H9 (cell line): ENCODE data around the gene SCLY. TPM values are rescaled to one million over a fixed set of nuclear protein-coding genes. Genes with fewer than 3 reads are reported as not detected.

Experiments
- DNase-seq: peaks from one replicate; pipeline ENCODE4 v3.0.0-alpha.2; 2017
- H2AFZ ChIP-seq: one replicate; pipeline ENCODE4 v1.6.1; 2013; ENCODE audit warnings: mild to moderate bottlenecking, low read length, control low read depth, moderate library complexity
- H2AK5ac ChIP-seq: 2 replicates; pipeline ENCODE4 v1.6.1; 2013; ENCODE audit warnings: low read length, control low read depth, mixed read lengths; ENCODE audit not compliant: insufficient read length
- H2BK120ac ChIP-seq: one replicate; pipeline ENCODE4 v1.6.1; 2013; ENCODE audit warnings: low read depth, mild to moderate bottlenecking, low read length, control low read depth, inconsistent platforms; ENCODE audit not compliant: poor library complexity, severe bottlenecking
- H2BK12ac ChIP-seq: 2 replicates; pipeline ENCODE4 v1.6.1; 2013; ENCODE audit warnings: low read length, control low read depth, mixed read lengths, low read depth; ENCODE audit not compliant: insufficient read length
- H2BK15ac ChIP-seq: 2 replicates; pipeline ENCODE4 v1.6.1; 2013; ENCODE audit warnings: low read depth, low read length, control low read depth
- H2BK20ac ChIP-seq: one replicate; pipeline ENCODE4 v1.6.1; 2013; ENCODE audit warnings: low read depth, mild to moderate bottlenecking, low read length, control low read depth, inconsistent platforms; ENCODE audit not compliant: poor library complexity, severe bottlenecking
- H2BK5ac ChIP-seq: 2 replicates; pipeline ENCODE4 v1.6.1; 2013; ENCODE audit warnings: low read length, control low read depth, mixed read lengths; ENCODE audit not compliant: insufficient read length
- H3K14ac ChIP-seq: 2 replicates; pipeline ENCODE4 v1.6.1; 2013; ENCODE audit warnings: low read length, control low read depth; ENCODE audit not compliant: insufficient read depth
- H3K18ac ChIP-seq: 2 replicates; pipeline ENCODE4 v1.6.1; 2013; ENCODE audit warnings: low read depth, mild to moderate bottlenecking, mixed read lengths, low read length, control low read depth; ENCODE audit not compliant: insufficient read length
- H3K23ac ChIP-seq: 2 replicates; pipeline ENCODE4 v1.6.1; 2013; ENCODE audit warnings: low read length, control low read depth, mixed read lengths, low read depth; ENCODE audit not compliant: insufficient read length
- H3K23me2 ChIP-seq: 2 replicates; pipeline ENCODE4 v1.6.1; 2013; ENCODE audit warnings: low read depth, mild to moderate bottlenecking, mixed read lengths, low read length, control low read depth; ENCODE audit not compliant: insufficient read length, poor library complexity, severe bottlenecking
- H3K27ac ChIP-seq: 2 replicates; pipeline ENCODE4 v1.5.1; 2013; ENCODE audit warnings: low read length, control low read depth, mixed read lengths, low read depth; ENCODE audit not compliant: insufficient read length
- H3K27me3 ChIP-seq: 2 replicates; pipeline ENCODE4 v1.6.1; 2013; ENCODE audit warnings: low read length, control low read depth, inconsistent platforms; ENCODE audit not compliant: insufficient read depth
- H3K4ac ChIP-seq: 2 replicates; pipeline ENCODE4 v1.6.1; 2013; ENCODE audit warnings: low read depth, mild to moderate bottlenecking, control low read depth, inconsistent platforms, low read length, moderate library complexity
- H3K4me1 ChIP-seq: 2 replicates; pipeline ENCODE4 v1.6.1; 2013; ENCODE audit warnings: low read length, control low read depth, inconsistent platforms; ENCODE audit not compliant: insufficient read depth
- H3K4me2 ChIP-seq: 2 replicates; pipeline ENCODE4 v1.6.1; 2013; ENCODE audit warnings: low read length, control low read depth, mixed read lengths; ENCODE audit not compliant: insufficient read length, insufficient read depth
- H3K56ac ChIP-seq: 2 replicates; pipeline ENCODE4 v1.6.1; 2013; ENCODE audit warnings: low read depth, mild to moderate bottlenecking, mixed read lengths, low read length, control low read depth; ENCODE audit not compliant: insufficient read length
- H3K79me1 ChIP-seq: 2 replicates; pipeline ENCODE4 v1.6.1; 2013; ENCODE audit warnings: low read depth, mild to moderate bottlenecking, moderate library complexity, low read length, control low read depth, inconsistent platforms; ENCODE audit not compliant: insufficient read depth, poor library complexity, severe bottlenecking
- H3K79me2 ChIP-seq: 2 replicates; pipeline ENCODE4 v1.6.1; 2013; ENCODE audit warnings: low read length, control low read depth, inconsistent platforms; ENCODE audit not compliant: insufficient read depth
- H3K9ac ChIP-seq: 2 replicates; pipeline ENCODE4 v1.6.1; 2013; ENCODE audit warnings: low read length, control low read depth, mixed read lengths; ENCODE audit not compliant: insufficient read length; ENCODE audit errors: extremely low read depth
- H3K9me3 ChIP-seq: one replicate; pipeline ENCODE4 v1.6.1; 2013; ENCODE audit warnings: low read depth, low read length, inconsistent platforms; ENCODE audit not compliant: control insufficient read depth
- H3T11ph ChIP-seq: one replicate; pipeline ENCODE4 v1.6.1; 2013; ENCODE audit warnings: mild to moderate bottlenecking, low read length, control low read depth, inconsistent platforms
- H4K20me1 ChIP-seq: one replicate; pipeline ENCODE4 v1.6.1; 2013; ENCODE audit not compliant: control insufficient read depth, insufficient read length, insufficient read depth
- H4K5ac ChIP-seq: 2 replicates; pipeline ENCODE4 v1.6.1; 2013; ENCODE audit warnings: low read depth, mild to moderate bottlenecking, mixed read lengths, low read length, control low read depth; ENCODE audit not compliant: insufficient read length
- H4K8ac ChIP-seq: replicated peaks from 2 replicates; pipeline ENCODE4 v1.6.1; 2013; ENCODE audit warnings: low read length, control low read depth, mixed read lengths, low read depth; ENCODE audit not compliant: insufficient read length
- H4K91ac ChIP-seq: 2 replicates; pipeline ENCODE4 v1.6.1; 2013; ENCODE audit warnings: low read depth, mild to moderate bottlenecking, moderate library complexity, mixed read lengths, low read length, control low read depth; ENCODE audit not compliant: insufficient read length
- H3K27ac Mint-ChIP-seq, 3 experiments: 2 replicates in 2 of 3; 3 replicates in 1 of 3; pipeline ENCODE4 v1.8.0; 2020 to 2021; ENCODE audit warnings: mixed read lengths in 3 of 3, mild to moderate bottlenecking in 1 of 3, moderate library complexity in 1 of 3
- H3K27me3 Mint-ChIP-seq: 2 replicates; pipeline ENCODE4 v1.8.0; 2021; ENCODE audit warnings: low read depth, mild to moderate bottlenecking, moderate library complexity, mixed read lengths
- H3K36me3 Mint-ChIP-seq, 3 experiments: 2 replicates in 2 of 3; 3 replicates in 1 of 3; pipeline ENCODE4 v1.8.0; 2020 to 2021; ENCODE audit warnings: low read depth in 3 of 3, mixed read lengths in 3 of 3; ENCODE audit not compliant: insufficient read depth in 1 of 3
- H3K4me1 Mint-ChIP-seq, 2 experiments: 2 replicates each; pipeline ENCODE4 v1.8.0; 2020; ENCODE audit warnings: mixed read lengths in 2 of 2
- H3K4me3 Mint-ChIP-seq, 2 experiments: 2 replicates in 1 of 2; 3 replicates in 1 of 2; pipeline ENCODE4 v1.8.0; 2020 to 2021; ENCODE audit warnings: mild to moderate bottlenecking in 2 of 2, mixed read lengths in 2 of 2, moderate library complexity in 1 of 2
- H3K9me3 Mint-ChIP-seq, 2 experiments: 2 replicates in 1 of 2; 3 replicates in 1 of 2; pipeline ENCODE4 v1.8.0; 2020; ENCODE audit warnings: mild to moderate bottlenecking in 2 of 2, mixed read lengths in 2 of 2, moderate library complexity in 1 of 2
- WGBS: extraction: QIAGEN DNeasy Blood & Tissue Kit; methylation state at CpG from one replicate; pipeline ENCODE4 v1.1.7; 2013; ENCODE audit warnings: missing lambda C conversion rate, low lambda C conversion rate, mixed read lengths; ENCODE audit not compliant: insufficient read length; ENCODE audit errors: extremely low coverage; 5-methylcytosine and 5-hydroxymethylcytosine counted together
- total RNA-seq: library from RNA; stranded (reverse); gene quantifications from 2 replicates; pipeline ENCODE4 v1.2.1, GENCODE V29; 2021
- TF ChIP-seq, protein P1 (sequence below): fragments of 200-600 bp; sonication (generic); conservative IDR thresholded peaks from 3 replicates; pipeline ENCODE4 v1.8.0; 2021; ENCODE audit warnings: antibody characterized with exemption, mild to moderate bottlenecking

SCLY gene
- total RNA-seq, 1 experiment from 2014 or later, result 55.3 TPM

DNA sequence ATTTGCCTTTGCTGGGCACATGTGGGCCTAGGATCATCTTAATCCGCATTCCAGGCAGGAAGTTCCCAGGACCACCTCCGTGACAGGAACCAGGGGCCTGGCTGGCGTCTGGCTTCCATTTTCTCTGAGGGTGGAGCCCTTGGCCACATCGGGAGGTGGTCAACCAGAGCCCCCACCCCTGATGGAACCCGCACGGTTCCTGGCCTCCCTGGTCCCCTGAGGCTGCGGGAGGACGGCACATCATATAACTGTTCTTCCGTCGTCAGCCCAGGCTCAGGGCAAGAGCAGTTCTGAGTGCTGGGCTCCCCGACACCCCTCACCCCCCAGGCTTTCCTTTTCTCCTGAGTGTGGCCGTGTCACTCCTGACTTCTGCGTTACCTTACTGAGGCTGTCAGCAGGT is 52.8 kb downstream of the SCLY start:
- Histone ChIP-seq H3K27ac (no peak overlapping the region), H4K8ac (no peak overlapping the region), H3K79me2 (no peaks in the 10 kb centered on the region), H3K23me2 (peaks cover 5% of the 10 kb centered on the region), H3K18ac (no peak overlapping the region), H4K20me1 (no peaks in the 10 kb centered on the region), H3K79me1 (no peaks in the 10 kb centered on the region), H3K4ac (no peak overlapping the region), H3K9ac (no peak overlapping the region), H2BK15ac (no peak overlapping the region), H3K27me3 (no peaks in the 10 kb centered on the region), H2BK5ac (no peak overlapping the region), H3K9me3 (no peaks in the 10 kb centered on the region), H3K4me1 (no peaks in the 10 kb centered on the region; the same call in 1 of the 2 replicates), H4K5ac (no peak overlapping the region), H2AFZ (no peak overlapping the region), H3K14ac (no peak overlapping the region), H3K4me2 (no peak overlapping the region), H3T11ph (no peak overlapping the region), H2BK12ac (no peak overlapping the region), H2AK5ac (no peak overlapping the region), H2BK20ac (no peak overlapping the region), H4K91ac (no peak overlapping the region), H3K23ac (no peak overlapping the region), H2BK120ac (no peak overlapping the region), H3K56ac (no peak overlapping the region)
- Mint-ChIP-seq H3K27me3 (peaks cover 9% of the 10 kb centered on the region), H3K36me3 (peaks cover 0 to 9% (median 0%) of the 10 kb centered on the region in 3 experiments; a peak in 3 of 7 replicates), H3K9me3 (peaks cover 15 to 26% of the 10 kb centered on the region in 2 experiments), H3K4me3 (no peak overlapping the region), H3K27ac (peak overlapping the region in 1 of 3 experiments; percentile 6; a peak in 1 of 7 replicates), H3K4me1 (peaks cover 9 to 10% of the 10 kb centered on the region in 2 experiments)
- DNase-seq, result peak; percentile 22
- TF ChIP-seq, protein P1, sequence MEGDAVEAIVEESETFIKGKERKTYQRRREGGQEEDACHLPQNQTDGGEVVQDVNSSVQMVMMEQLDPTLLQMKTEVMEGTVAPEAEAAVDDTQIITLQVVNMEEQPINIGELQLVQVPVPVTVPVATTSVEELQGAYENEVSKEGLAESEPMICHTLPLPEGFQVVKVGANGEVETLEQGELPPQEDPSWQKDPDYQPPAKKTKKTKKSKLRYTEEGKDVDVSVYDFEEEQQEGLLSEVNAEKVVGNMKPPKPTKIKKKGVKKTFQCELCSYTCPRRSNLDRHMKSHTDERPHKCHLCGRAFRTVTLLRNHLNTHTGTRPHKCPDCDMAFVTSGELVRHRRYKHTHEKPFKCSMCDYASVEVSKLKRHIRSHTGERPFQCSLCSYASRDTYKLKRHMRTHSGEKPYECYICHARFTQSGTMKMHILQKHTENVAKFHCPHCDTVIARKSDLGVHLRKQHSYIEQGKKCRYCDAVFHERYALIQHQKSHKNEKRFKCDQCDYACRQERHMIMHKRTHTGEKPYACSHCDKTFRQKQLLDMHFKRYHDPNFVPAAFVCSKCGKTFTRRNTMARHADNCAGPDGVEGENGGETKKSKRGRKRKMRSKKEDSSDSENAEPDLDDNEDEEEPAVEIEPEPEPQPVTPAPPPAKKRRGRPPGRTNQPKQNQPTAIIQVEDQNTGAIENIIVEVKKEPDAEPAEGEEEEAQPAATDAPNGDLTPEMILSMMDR, result no peak
- WGBS, result no CpG with 5 or more reads among the region's 13 CpGs
